Measurements from ENCODE around the gene ERCC1.

DNA sequence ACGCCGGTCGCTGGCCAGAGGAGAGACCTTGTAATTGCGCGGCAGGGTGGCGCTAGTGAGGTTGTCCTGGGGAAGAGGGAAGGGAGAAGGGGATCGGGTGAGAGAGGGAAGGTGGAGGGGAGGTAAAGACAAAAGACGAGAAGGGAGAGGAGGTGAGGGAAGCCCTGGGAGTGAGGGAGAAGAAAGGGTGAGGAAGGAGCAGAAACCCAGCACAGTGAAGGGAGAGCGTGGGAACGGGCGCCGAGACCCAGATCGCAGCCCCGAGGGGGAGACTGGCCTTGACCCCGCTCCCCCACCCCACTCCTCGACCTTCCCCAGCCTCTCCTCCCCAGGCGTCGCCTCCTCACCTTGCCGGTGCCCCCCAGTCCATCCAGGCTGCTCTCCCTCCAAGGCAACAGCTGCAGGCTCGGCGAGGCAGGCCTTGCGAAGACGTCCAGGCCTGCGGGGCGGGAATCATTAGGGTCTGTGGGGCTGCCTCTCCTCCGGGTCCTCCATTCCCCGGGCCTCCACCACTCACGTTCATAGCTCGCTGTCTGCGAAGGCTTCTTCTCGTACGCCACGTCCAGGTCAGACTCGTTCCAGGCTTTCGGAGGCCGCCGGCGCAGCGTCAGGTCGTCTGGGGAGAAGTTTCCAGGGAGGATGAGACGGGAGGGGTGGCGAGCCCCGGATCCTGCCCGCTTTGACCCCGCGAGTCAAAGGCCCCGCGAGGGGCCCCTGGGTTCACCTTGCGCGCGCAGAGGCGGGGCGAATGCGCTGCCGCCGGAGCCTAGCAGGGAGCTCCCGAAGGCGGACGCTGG is 27.7 kb downstream of the ERCC1 start:
- TF ChIP-seq POLR2A (IDR thresholded peaks at IDR 0.05): no peak
- no peak for TF ChIP-seq CTCF (IDR thresholded peaks at IDR 0.05)
